Middle frontal gyrus (tissue), 1 donor: ENCODE results near the gene SIGLEC5.

Experiments
- DNase-seq: peaks from one replicate; pipeline ENCODE4 v3.0.0-alpha.2; 2015; ENCODE audit warnings: low spot score; ENCODE audit errors: extremely low spot score

Gene SIGLEC5

DNA sequence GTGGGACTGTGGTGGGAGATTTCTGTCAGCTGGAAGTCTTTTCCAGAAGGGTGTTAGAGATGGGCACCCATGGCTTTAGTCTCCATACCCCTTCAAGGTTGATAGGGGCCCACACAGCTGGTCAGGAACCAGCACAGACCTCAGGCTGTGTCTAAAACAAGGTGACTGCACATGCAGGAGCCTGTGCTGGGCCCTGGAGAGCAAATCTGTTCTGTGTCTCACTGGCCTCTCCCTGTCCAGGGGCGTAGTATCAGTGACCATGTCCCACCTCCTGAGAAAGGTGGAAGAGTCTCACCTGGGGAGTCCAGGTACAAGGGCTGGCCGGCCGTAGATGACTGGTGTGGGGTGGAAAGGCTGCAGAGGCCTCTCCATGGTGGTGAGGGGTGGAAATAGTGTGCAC lies 39.8 kb downstream of the SIGLEC5 start:
- DNase-seq, result no peak

DNA sequence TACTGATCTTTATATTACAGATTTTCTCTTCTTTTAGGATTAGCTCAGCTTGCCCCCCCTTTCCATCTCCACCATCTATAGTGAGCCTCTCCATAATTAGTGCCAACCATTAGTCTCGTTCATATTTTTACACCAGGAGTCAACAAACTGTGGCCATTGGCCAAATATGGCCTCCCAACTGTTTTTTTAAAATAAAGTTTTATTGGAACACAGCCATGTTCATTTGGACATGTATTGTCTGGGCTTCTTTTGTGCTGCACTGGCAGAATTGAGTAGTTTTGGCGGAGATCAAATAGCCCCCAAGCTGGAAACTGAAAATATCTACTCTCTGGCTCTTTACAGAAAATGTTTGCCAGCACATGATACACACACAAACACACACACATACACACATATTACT lies 40.7 kb downstream of the SIGLEC5 start:
- DNase-seq, result no peak

DNA sequence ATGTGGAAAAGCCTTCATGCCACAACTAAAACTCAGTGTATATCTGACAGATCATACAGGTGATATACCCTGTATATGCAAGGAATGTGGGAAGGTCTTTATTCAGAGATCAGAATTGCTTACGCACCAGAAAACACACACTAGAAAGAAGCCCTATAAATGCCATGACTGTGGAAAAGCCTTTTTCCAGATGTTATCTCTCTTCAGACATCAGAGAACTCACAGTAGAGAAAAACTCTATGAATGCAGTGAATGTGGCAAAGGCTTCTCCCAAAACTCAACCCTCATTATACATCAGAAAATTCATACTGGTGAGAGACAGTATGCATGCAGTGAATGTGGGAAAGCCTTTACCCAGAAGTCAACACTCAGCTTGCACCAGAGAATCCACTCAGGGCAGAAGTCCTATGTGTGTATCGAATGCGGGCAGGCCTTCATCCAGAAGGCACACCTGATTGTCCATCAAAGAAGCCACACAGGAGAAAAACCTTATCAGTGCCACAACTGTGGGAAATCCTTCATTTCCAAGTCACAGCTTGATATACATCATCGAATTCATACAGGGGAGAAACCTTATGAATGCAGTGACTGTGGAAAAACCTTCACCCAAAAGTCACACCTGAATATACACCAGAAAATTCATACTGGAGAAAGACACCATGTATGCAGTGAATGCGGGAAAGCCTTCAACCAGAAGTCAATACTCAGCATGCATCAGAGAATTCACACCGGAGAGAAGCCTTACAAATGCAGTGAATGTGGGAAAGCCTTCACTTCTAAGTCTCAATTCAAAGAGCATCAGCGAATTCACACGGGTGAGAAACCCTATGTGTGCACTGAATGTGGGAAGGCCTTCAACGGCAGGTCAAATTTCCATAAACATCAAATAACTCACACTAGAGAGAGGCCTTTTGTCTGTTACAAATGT lies 42.7 kb downstream of the SIGLEC5 start:
- DNase-seq, result no peak

DNA sequence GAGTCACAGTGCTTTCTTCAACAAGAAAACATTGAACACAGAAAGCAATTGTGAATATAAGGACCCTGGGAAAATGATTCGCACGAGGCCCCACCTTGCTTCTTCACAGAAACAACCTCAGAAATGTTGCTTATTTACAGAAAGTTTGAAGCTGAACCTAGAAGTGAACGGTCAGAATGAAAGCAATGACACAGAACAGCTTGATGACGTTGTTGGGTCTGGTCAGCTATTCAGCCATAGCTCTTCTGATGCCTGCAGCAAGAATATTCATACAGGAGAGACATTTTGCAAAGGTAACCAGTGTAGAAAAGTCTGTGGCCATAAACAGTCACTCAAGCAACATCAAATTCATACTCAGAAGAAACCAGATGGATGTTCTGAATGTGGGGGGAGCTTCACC lies 43.4 kb downstream of the SIGLEC5 start:
- no peak for DNase-seq

DNA sequence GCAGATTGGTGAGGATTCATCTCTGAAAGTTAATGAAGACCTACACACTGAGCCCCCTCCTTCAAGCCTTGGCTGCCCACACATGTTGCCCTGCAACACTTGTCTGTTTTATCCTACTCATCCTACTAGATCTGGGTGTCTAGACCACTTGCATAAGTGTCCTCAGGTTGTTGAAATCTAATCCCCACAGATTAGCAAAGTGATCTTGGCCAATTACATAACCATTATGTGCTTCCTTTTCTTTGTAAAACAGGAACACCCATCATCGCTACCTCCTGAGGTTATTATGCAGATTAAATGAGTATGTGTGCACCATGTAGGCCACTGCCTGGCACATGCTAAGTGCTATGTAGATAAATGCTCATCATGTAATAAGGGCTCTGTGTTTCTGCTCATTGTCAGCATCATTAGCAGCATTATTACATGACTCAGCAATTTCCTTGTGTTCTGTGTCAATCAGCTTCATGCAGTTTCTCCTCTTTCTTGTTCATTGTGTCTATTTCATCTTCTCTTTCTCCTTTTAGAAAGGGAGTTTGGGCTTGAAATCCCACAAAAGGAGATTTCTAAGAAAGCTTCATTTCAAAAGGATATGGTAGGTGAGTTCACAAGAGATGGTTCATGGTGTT lies 44.0 kb downstream of the SIGLEC5 start:
- no peak for DNase-seq

DNA sequence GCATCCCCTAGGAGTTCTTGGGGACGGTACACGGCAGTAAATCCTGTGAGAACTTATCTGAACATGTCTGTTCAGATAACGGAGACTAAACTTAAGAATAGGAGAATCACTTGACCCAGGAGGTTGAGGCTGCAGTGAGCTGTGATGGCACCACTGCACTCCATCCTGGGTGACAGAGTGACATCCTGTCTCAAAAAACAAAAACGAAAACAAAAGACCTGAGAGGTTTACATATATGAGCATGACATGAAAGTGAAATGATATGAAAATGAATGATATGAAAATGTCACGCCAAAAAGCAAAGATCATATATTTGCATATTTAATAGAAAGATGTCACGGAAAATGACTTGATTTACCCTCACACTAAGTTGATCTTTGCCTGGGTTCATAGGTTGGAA lies 53.4 kb downstream of the SIGLEC5 start:
- no peak for DNase-seq

DNA sequence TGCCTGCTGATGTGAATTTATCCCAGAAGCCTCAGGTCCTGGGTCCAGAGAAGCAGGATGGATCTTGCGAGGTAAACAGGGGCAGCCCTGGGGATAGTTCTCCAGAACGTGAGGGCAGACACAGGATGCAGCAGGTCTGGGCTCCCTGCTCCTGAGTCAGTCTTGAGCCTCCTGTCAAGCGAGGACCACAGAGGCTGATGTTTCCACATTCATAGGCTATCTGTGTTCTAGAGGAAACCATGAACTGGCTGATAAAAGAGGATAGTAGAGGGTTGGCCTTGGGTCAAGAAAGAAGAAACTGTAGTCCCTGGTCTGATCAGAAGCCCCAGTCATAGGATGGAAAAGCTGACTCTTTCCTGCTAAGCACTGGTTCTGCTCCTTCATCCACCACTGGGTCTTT lies 56.9 kb downstream of the SIGLEC5 start:
- no peak for DNase-seq

DNA sequence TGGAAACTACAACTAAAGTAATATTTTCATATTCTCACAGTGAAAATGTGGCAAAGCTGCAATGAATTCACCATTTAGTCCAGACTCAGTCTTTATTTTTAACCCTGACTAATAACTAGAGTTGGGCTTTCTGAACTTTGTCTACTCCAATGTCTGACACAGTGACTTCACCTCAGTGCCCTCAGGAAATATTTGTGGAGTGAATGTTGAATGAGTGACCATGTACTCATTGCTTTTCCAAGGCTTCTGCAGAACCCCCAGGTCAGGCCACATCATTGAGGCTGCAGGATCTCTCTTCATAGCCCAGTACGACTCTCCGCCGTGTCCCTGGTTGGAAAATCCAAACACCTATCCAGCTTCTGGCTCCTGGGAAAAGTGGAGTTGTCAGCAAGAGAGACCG lies 57.3 kb downstream of the SIGLEC5 start:
- DNase-seq, result no peak

DNA sequence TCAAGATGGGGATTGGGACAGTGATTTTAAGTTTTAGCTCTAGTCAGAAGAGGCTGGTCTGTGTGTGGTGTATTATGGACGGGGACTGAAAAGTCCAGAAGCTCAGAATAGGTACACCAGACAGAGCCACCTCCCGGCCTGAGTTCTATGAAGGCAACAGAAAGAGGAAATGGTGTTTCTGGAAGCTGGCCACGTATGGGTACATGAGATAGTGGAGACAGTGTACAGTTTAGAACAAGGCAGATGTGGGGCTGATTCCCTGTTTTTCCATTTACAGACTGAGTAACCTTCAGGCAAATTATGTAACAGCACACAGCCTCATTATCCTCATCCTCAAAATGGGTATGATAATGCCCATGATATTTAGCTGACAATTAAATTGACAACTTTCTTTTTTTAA lies 57.8 kb downstream of the SIGLEC5 start:
- DNase-seq, result no peak

DNA sequence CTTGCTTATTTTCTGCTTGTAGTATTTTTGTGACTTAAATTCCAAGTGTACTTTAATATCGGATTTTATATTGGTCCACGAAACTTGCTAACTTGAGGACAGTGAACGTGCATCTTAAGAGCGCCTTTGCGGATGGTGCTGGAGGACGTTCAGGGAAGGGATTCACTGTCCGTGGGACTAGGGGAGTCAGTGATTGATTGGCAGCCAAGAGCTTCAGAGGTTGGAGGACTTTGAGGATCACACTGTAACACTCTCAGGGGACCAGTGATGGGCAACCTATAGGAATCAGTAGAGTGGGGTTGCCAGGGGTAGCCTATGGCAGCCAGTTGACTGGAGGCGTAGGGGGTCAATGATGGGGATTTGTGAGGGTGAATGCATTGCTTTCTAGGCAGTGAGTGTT lies 58.6 kb downstream of the SIGLEC5 start:
- DNase-seq, result no peak

DNA sequence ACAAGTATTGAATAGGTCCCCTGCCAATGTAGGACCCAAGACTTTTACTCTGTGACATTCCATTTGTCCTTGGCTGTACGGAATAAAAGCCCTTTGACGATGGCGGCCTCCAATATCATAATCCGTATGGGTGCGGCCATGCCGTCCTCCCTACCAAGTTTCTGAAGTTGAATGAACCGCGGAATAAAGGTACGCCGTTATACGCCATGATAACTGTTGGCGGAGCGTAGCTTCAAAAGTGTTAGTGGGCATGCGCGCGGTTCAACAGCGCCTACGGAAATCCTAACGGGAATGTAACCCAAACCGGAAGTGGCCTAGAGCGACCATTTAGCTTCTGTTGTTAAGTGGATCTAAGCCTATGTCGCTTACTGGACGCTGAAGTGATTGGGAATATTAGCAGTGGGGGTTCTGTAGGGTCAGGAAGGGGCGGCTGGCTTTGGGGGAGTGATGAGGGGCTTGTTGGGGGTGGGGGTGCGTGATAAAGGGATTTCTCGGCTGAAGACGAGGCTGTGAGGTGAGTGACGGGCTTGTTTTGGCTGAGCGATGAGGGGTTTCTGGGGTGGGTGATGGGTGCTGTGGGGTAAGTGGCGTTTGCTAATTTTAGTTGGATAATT lies 59.1 kb downstream of the SIGLEC5 start, which contains the start of gene ZNF175:
TSS of gene ZNF175 (plus strand) at position 322 of the 614 bp plus-strand sequence. CDS start 2,047 bp downstream, outside the sequence.
- peak; percentile 94 for DNase-seq

DNA sequence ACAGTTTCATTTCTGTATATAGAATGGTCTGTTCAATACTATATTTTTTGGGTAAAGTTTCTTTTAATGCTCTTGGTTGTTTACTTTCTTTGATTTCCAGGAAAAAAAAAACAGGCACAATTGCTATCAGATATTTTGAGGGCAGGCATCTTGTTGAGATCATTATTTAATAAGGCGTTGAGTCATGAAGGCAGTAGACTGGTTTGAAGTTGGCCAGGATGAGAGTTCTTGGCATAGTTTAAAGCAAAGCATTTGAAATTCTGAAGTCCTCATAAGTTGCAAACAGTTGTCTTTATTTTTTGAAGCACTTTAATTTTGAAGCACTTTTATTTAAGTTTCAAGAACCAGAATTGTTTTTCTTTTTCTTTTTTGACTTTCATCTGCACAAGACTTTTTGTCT lies 61.7 kb downstream of the SIGLEC5 start:
- DNase-seq, result no peak

DNA sequence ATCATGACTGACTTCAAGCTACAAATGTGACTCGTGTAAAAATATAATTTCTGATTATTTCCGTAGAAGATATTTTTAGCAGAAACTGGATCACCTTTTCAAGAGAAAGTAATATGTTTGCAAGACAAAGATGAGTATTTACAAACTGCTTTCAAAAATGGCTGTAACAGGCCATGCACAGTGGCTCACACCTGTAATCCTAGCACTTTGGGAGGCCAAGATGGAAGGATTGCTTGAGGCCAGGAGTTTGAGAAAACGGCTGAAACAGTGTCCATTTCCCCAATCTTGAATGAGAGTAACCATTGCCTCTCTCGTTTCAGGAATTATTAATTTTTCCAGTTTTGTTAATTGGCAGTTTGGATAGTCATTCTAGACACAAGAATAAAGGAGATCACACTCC lies 62.6 kb downstream of the SIGLEC5 start:
- no peak for DNase-seq

DNA sequence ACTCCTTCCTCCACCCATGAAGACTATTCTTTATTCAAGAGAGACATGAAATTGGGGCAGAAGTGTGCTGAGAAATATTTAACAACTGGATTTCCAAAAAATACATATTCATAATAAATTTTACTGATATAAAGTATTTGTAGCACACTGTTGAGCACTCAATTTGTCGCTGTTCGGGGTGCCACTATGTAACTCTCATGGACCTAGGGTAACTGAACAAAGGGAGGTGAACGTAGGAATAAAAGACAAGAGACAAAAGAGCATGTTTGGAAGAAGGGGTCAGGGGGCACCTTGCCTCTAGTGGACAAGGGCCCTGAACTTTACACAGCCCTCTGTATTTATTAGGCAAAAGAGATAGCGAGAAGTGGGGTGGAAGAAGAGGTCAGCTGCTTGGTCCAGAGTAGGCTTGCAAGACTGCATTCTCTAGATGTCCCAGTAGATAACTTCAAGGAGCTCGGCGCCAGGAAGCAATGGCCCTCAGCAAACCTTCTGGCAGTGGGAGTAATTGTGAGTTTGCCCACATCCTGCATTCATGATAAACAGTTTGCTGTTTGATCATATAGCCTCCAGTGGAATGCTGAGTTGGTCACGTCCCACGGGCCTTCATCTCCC lies 63.6 kb downstream of the SIGLEC5 start:
- DNase-seq, result no peak

DNA sequence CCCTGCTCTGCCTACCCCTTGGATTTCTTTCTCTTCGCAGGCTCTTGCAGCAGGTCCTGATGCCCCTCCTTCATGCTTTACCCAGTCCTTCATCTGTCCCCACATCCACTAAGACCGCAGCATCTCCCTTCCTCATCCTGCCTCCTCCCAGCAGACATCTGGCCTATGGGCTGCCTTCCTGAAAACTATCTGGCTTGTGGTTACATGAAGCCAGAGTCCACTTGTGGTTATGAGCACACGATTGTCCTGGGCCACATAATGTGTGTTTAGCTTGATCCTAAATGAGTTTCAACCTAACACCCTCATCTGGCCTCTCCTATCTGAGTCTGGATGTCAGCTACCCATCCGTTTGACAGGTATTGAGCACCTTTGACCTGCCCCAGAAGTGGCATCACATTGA lies 64.6 kb downstream of the SIGLEC5 start:
- no peak for DNase-seq

DNA sequence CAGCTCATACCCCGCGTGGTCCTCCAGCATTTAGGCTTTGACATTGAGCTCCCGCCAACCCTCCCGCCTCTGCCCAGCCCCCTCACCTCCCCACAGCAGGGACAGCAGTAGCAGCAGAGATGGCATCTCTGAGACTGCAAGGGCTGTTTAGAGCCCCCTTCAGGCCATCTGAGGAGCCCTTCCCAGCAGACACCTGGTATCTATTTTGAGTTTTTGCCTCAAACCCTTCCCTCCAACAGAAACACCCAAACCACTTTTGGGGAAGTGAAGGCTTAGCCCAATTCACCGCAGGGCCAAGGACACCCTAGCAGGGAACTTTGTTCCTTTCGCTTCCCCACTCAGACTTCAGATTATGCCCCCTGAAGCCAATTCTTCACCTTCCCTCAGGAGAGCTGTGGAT lies 65.4 kb downstream of the SIGLEC5 start:
- no peak for DNase-seq
